GM19372 (cell line): ENCODE data around the gene TMEM114.

Experiments used
- ATAC-seq: cut with Tn5 transposase; IDR thresholded peaks from one replicate; pipeline ENCODE4 v1.9.1; 2021; ENCODE audit warnings: mild to moderate bottlenecking, low read depth, moderate library complexity; ENCODE audit not compliant: unreplicated experiment

The TMEM114 gene

DNA sequence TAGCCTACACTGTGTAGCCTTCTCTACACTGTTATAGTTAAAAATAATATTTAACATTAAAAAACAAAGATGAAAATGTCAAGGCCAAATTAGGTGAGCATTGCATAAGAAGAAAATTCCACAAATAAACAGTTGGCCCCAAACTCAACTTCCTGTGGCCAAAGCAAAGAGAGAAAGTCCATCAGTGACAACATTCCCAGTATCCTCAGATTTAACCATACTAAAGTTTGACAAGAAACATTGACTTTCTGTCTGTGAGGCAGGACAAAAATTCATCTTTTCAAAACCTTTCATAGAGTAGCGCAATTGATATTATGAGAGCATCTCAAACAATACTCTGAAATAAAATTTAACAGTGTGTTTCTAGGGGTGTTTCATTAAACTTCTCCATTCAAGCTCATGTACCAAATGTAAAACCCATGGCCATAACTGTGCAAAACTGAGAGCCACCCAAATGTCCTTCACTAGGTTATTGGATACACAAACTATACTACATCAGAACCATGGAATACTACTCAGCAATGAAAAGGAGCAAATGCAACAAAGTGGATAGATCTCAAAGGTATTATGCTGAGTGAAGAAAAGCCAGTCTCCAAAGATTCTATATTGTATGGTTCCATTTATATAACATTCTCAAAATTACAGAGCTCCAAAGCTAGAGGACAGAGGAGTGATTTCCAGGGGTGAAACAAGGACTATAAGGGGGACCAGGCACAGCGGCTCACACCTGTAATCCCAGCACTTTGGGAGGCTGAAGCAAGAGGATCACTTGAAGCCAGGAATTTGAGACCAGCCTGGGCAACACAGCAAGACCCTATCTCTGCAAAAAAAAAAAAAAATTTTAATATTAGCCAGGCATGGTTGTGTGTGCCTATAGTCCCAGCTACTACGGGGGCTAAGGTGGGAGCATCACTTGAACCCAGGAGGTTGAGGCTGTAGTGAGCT is 38.7 kb downstream of the TMEM114 start:
- no peak for ATAC-seq

DNA sequence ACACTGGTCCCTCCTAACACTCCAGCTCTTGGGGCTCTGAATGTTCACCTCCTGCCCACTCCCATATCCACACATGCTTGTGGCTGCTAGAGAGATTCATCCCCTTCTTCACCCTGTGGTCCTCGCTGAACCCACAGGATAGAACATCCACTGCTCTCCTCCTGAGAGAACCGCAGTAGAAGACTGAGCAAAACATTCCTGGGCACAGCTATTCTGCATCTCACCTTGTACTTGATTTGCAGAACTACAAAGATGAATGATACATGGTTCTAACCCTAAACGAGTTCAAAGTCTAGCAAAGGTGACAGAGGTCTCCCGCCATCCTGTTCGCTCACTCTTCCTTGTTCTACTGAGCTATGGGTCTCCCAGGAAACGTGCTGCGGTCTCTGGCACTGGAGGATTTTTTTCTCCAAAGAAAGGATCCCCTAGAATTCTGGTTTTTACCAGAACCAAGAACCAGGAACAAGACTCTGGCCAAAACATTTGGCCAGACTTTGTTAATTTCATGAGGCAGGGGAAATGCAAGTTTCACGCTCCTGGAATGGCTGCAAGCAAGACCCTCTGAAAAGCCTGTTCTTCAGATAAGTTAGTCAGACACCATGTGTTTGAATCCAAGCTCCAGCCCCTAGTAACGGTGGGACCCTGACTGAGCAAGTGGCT is 39.5 kb downstream of the TMEM114 start:
- no peak for ATAC-seq

DNA sequence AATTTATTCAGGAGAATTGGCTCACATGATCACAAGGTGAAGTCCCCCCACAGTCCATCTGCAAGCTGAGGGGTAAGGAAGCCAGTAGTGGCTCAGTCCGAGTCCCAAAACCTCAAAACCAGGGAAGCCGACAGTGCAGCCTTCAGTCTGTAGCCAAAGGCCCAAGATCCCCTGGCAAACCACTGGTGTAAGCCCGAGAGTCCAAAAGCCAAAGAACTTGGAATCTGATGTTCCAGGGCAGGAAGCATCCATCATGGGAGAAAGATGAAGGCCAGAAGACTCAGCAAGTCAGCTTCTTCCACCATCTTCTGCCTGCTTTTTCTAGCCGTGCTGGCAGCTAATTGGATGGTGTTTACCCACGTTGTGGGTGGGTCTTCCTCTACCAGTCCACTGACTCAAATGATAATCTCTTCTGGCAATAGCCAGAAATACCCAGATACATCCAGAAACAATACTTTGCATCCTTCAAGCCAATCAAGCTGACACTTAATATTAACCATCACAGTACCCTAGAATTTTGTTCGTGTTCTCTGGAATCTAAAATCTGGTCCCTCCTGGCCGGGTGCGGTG is 40.4 kb downstream of the TMEM114 start:
- ATAC-seq, result no peak

DNA sequence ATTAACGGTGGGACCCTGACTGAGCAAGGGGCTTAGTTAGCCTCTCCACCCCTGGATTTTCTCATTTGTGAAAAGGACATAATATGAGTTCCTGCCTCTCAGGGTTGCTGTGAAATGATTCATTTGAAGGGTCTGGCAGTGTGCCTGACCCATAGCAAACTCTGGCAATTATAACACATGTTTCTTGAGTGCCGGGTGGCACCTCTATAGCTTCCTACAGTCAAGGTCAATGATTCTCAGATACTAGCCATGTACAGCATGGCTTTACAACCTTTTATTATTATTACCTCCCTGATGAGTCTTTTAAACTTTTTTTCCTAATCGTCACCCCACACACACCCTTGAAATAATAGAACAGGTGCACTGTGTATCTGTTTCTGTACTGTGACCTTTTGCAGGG is 42.1 kb downstream of the TMEM114 start:
- ATAC-seq, result no peak

DNA sequence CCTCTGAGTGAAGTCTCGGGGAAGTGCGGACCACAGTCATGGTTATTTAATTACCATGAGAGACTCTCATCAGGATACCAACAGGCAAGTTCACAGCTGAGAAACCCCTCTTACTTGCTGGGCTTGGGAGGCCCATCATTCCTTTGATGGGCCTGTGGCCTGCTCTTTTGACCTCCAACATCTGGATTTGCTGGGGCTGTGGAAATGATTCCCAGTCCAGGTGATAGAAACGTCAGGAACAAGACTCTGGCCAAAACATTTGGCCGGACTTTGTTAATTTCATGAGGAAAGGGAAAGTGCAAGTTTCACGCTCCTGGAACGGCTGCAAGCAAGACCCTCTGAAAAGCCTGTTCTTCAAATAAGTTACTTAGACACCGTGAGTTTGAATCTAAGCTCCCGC is 42.5 kb downstream of the TMEM114 start:
- no peak for ATAC-seq

DNA sequence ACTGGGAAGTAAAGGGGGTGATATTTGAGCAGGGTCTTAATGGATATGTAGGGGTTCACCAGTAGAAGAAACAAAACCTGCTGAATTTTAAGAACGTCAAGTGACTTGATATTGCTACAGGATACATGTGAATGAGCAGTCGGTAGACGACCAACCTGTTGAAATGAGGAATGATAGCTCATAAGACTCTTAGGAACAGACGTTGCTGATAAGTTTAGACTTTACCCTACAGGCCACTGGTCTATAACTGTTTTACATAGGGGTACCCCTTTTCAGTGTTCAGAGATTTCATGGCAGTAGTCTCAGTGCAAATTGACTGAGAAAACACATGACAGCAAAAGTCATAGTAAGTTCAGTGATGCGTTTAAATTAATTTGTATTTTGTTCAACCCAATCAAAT is 45.9 kb downstream of the TMEM114 start:
- no peak for ATAC-seq

DNA sequence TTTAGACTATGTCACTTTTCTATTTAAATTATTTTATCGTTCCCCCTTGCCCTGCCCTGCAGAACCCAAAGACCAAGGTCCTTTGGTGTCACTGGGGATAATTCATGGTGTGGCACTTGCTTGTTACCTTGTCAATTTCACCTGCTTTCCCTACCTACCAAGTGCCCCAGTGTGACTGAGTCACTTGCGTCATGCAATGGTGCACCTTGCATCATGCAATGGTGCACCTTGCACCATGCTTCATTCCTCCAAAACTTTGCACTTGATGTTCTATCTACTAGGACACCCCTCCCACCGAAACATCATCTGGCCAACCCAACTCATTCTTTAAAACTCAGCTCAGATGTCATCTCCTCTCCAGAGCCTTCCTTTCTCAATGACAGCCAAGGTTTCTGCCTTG is 47.1 kb downstream of the TMEM114 start:
- no peak for ATAC-seq

DNA sequence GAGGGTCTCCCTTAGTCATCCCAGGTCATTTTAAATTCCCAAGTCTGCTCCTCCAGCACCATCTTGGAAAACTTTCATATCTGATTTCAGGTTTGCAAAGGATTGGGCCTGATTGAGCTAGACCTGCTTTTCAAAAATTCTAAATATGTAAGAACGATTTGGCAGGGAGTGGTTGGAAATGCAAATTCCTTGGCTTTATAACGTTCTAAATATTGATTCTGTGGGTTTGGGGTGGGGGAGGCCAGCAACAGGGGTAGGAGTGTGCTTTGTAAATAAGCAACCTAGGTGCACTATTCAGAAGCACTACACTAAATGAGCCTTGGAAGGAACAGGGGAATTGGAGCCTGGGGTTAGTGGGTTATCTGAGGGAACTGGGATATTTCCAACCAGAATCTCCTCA is 47.9 kb downstream of the TMEM114 start:
- ATAC-seq, result no peak

DNA sequence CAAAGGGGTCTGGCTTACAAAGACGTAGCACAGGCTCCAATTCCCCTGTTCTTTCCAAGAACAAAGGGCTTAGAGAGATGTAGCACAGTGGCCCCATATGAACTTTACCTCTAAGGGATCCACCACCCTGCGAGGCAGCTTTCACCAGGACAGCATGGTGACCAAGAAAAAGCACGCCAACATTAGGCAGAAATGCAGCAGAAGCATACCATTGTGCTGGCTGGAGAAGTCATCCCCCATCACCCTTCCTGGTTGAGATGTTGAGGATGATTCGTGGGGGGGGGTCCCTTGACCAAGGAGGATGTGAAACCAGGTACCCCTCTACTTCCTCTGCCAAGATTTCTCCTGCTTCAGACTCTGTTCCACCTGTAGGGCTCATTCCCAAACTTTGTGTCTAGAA is 48.4 kb downstream of the TMEM114 start:
- ATAC-seq, result no peak

DNA sequence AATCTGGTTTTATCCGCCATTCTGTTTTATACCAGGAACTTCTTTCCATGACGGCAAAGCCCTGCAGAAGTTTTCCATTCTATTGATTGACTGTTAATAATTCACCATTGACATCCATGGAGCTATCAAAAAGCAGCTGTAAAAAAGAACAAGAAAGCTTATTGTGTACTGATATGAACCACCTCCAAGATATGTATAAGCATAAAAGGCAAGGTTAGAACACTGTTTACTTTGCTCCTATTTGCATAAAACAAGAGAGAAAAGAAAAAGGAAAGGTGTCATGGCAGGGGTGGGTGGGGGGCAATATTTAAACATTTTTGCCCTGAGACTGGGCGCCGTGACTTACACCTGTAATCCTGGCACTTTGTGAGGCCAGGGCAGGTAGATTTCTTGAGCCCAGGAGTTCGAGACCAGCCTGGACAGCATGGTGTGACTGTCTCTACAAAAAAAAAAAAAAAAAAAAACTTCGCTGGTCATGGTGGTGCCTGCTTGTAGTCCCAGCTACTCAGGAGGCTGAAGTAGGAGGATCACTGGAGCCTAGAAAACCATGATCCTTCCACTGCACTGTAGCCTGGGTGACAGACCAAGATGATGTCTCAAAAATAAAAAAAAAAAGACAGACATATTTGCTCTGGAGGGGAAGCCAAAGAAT is 52.5 kb downstream of the TMEM114 start:
- ATAC-seq, result no peak

DNA sequence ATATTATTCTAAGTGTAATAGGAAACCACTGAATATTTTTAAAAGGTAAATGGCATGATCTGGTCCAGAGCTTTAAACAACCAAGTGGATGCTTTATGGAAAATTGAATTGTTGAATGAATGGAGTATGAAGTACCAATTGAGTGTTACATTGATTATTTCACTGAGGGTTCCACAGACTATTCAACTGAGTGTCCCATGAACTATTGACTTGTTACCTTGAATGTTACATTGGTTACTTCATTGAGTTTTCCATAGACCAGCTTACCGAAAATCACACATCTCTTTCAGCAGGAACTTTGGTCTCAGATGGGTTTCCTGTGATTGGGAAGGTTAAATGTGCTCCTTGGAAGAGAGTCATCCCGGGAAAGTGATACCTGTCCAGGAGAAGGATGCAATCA is 56.8 kb downstream of the TMEM114 start:
- ATAC-seq, result no peak

DNA sequence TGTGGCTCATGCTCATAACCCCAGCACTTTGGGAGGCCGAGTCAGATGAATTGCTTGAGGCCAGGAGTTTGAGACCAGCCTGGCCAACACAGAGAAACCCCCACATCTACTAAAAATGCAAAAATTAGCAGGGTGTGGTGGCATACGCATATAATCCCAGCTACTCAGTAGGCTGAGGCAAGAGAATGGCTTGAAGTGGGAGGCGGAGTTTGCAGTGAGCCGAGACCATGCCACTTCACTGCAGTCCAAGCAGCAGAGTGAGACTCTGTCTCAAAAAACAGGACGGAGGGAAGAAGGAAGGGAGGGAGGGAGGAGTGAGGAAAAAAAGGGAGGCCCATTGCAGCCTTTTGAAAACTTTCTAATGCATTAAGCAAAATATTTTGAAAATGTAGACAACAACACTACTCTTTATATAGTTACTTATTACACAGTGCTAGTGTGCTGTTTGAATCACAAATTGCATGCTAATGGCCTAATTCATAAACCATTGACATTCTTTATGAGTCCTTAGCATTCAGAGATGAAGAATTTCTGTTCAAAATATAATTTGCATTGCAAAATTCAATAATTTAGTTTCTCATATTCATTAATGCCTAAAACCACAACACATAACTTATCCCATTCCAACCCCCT is 59.4 kb downstream of the TMEM114 start:
- no peak for ATAC-seq

DNA sequence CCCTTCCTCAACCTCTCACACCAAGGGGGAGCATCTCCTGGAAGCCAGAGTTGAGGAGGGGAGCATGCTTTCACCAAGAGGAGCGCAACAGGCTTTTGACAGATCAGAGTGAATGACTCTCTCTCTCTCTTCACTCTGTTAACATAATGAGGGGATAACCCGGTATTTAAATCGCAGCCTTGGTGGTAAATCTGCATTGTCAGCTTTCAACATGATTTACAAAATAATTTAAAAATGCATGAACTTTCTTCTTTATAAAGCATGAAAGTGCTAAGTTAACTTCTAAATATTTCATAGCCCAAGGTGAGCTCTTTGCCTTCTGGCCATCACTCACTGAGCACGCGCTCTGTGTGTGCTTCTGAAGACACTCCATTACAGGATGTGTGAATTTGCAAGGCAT is 61.8 kb downstream of the TMEM114 start:
- ATAC-seq, result no peak

DNA sequence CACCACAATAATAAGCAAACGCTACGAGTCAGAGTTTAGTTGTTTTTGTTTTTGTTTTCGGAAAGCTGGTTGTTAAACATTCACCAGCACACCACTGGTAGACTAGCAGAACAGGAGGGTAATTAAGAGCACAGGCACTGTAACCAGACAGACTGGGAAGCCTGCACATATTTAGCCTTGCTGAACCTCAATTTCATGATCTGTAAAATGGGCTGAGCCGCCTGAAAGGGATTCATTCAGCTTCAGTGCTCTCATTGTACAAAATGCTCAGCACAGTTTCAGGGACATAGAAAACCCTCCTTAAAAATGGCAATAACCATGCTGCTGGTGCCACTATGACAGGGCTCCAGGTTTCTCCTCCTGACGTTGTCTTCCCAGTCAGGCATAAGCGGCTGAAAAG is 66.4 kb downstream of the TMEM114 start:
- no peak for ATAC-seq

DNA sequence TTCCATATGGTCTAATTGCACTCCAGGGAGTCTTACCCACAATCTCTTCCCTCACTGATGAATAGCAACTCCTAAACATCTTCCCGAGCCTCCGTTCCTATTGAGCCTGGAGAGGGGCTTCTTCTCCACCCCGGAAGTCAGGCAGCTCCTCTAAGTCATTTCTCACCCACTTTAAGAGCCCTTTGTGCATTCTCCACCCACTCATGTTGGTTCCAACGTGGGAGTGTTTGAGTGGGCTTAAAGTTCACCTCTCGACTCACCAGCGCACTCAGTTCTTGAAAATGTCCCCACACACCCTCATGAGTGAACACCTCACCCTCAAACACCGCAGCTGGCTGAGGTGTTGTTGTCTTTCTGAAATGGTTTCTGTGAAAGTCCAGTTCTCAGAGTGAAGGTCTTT is 67.6 kb downstream of the TMEM114 start:
- ATAC-seq, result no peak

DNA sequence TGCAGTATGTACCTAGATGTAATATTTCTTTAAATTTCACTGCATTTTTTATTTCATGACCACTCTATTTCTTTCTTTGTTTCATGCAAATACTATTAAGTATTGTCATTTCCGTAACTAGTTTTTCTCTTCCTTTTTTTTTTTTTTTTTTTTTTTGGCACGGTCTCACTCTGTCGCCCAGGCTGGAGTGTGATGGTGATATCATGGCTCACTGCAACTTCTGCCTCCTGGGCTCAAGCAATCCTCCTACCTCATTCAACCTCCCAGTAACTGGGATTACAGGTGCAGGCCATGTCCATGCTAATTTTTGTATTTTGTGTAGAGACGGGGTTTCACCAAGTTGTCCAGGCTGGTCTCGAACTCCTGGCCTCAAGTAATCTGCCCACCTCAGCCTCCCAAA is 70.7 kb downstream of the TMEM114 start:
- ATAC-seq, result no peak
